ENCODE measurements around the gene TP53INP2. TPM values are rescaled to one million over a fixed set of nuclear protein-coding genes. Genes with fewer than 3 reads are reported as not detected.

The TP53INP2 gene
- total and polyA plus RNA-seq, 2 donors (not counting 1 experiment from before 2014, with no cell fraction given): 7.7 to 14.7 TPM

DNA sequence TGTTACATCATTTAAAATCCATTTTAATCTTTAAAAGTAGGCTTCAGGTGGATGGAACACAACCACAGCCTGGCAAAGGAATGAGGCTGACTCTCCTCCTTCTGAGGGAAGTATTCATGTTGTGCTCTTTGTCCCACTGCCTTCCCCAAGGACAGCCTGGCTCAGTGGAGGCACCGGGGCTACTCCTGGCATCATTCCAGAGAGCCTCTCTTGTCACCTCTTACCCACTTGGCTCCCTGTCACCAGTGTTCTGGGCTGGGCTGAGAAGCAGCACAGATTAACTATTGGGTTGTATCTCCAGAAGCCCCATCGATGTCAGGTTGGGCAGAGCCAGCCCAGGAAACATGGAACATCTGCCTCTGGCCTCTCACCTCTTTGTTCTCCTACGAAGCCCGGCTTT, 10.7 kb upstream of the TP53INP2 start:
- no peak for TF ChIP-seq EZH2 (IDR thresholded peaks at IDR 0.05; ENCODE audit: borderline replicate concordance, insufficient read depth, low read depth, low read length, poor library complexity, severe bottlenecking)
- TF ChIP-seq, protein P1, sequence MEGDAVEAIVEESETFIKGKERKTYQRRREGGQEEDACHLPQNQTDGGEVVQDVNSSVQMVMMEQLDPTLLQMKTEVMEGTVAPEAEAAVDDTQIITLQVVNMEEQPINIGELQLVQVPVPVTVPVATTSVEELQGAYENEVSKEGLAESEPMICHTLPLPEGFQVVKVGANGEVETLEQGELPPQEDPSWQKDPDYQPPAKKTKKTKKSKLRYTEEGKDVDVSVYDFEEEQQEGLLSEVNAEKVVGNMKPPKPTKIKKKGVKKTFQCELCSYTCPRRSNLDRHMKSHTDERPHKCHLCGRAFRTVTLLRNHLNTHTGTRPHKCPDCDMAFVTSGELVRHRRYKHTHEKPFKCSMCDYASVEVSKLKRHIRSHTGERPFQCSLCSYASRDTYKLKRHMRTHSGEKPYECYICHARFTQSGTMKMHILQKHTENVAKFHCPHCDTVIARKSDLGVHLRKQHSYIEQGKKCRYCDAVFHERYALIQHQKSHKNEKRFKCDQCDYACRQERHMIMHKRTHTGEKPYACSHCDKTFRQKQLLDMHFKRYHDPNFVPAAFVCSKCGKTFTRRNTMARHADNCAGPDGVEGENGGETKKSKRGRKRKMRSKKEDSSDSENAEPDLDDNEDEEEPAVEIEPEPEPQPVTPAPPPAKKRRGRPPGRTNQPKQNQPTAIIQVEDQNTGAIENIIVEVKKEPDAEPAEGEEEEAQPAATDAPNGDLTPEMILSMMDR (IDR thresholded peaks at IDR 0.05): no peak
- ATAC-seq (ENCODE audit: low read depth) (no peak), DNase-seq (no peak)
- H3K9me3 ChIP-seq (ENCODE audit: control extremely low read depth in 1 of 3, control insufficient read depth in 2 of 3, insufficient read depth in 1 of 3, low read length in 2 of 3): no peaks in the 10 kb centered on the region
- no peak overlapping the region for H3K27ac Mint-ChIP-seq
- H3K27ac ChIP-seq (ENCODE audit: low read length in 2 of 2): no peak overlapping the region
- H3K4me1 Mint-ChIP-seq: no peaks in the 10 kb centered on the region
- intact Hi-C loops (cut with micrococcal nuclease): no loop called here
- POLR2A ChIA-PET: no interaction called here
- H3K27me3 ChIP-seq (replicated peaks in 1 of 4; ENCODE audit: control extremely low read depth in 1 of 4, control insufficient read depth in 3 of 4, insufficient read depth in 4 of 4, low read length in 3 of 4): no peaks in the 10 kb centered on the region
- no peak overlapping the region for H3K9ac ChIP-seq (ENCODE audit: low read length)
- CTCF ChIA-PET: no interaction called here
- H3K4me3 Mint-ChIP-seq: no peak overlapping the region
- 81% methylated on average over 4 of the region's 4 CpGs for WGBS (ENCODE audit: insufficient coverage)
- H3K4me3 ChIP-seq (ENCODE audit: control extremely low read depth in 1 of 5, extremely low read depth in 1 of 5, insufficient read depth in 1 of 5, low read depth in 2 of 5, low read length in 4 of 5): no peak overlapping the region
- H3K9me3 Mint-ChIP-seq (ENCODE audit: insufficient read depth): no peaks in the 10 kb centered on the region
- H3K4me1 ChIP-seq (ENCODE audit: control insufficient read depth in 2 of 2, insufficient read depth in 2 of 2, low read length in 2 of 2): no peaks in the 10 kb centered on the region
- no peak overlapping the region for H3K4me2 ChIP-seq (replicated peaks; ENCODE audit: low read depth, low read length, poor library complexity, severe bottlenecking)
- no peaks in the 10 kb centered on the region for H3K36me3 ChIP-seq (replicated peaks in 1 of 2; ENCODE audit: control extremely low read depth in 1 of 2, control insufficient read depth in 1 of 2, extremely low read depth in 1 of 2, insufficient read depth in 2 of 2, low read length in 1 of 2)
- no peaks in the 10 kb centered on the region for H3K27me3 Mint-ChIP-seq
- H3K79me2 ChIP-seq (ENCODE audit: control insufficient read depth, insufficient read depth, low read length): no peaks in the 10 kb centered on the region
- H2AFZ ChIP-seq (ENCODE audit: insufficient read depth, low read depth, low read length, poor library complexity, severe bottlenecking): no peak overlapping the region
- H4K20me1 ChIP-seq (ENCODE audit: control insufficient read depth, insufficient read depth, low read length, poor library complexity, severe bottlenecking): no peaks in the 10 kb centered on the region

DNA sequence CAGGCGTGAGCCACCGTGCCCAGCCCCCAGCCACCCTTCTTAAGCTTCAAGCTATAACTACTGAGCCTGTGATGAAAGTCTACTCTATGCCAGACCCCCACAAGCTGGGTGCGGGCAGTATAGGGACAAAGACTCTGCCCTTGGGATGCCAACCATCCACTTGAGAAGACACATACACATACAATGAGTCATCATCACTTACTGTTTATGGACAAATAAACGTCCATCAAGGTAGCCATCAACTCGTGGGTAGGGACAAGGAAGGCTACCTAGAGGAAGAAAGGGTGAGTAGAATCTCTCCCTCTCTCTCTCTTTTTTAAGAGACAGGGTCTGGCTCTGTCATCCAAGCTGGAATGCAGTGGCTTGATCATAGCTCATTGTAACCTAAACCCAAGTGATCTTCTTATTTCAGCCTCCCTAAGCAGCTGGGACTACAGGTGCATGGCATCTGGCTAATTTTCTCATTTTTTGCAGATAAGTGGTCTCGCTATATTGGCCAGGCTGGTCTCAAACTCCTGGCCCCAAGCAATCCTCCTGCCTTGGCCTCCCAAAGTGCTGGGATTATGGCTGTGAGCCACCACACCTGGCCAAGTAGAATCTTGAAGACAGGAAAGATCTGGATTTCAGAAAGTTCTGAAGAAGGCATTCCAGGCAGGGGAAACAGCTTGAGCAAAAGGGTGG, 2.6 kb upstream of the TP53INP2 start:
- no peaks in the 10 kb centered on the region for H3K9me3 Mint-ChIP-seq (ENCODE audit: insufficient read depth)
- ChIA-PET CTCF (no interaction called here), POLR2A (no interaction called here)
- Histone ChIP-seq H3K36me3 (replicated peaks in 1 of 2; ENCODE audit: control extremely low read depth in 1 of 2, control insufficient read depth in 1 of 2, extremely low read depth in 1 of 2, insufficient read depth in 2 of 2, low read length in 1 of 2) (no peaks in the 10 kb centered on the region), H3K4me2 (replicated peaks; ENCODE audit: low read depth, low read length, poor library complexity, severe bottlenecking) (no peak overlapping the region), H3K4me3 (ENCODE audit: control extremely low read depth in 1 of 5, extremely low read depth in 1 of 5, insufficient read depth in 1 of 5, low read depth in 2 of 5, low read length in 4 of 5) (no peak overlapping the region), H3K9me3 (ENCODE audit: control extremely low read depth in 1 of 3, control insufficient read depth in 2 of 3, insufficient read depth in 1 of 3, low read length in 2 of 3) (no peaks in the 10 kb centered on the region), H3K9ac (ENCODE audit: low read length) (no peak overlapping the region), H3K27me3 (replicated peaks in 1 of 4; ENCODE audit: control extremely low read depth in 1 of 4, control insufficient read depth in 3 of 4, insufficient read depth in 4 of 4, low read length in 3 of 4) (peaks cover 0 to 15% (median 0%) of the 10 kb centered on the region in 4 experiments), H2AFZ (ENCODE audit: insufficient read depth, low read depth, low read length, poor library complexity, severe bottlenecking) (no peak overlapping the region), H3K27ac (ENCODE audit: low read length in 2 of 2) (no peak overlapping the region), H3K79me2 (ENCODE audit: control insufficient read depth, insufficient read depth, low read length) (no peaks in the 10 kb centered on the region), H3K4me1 (ENCODE audit: control insufficient read depth in 2 of 2, insufficient read depth in 2 of 2, low read length in 2 of 2) (peaks cover 13 to 19% of the 10 kb centered on the region in 2 donors), H4K20me1 (ENCODE audit: control insufficient read depth, insufficient read depth, low read length, poor library complexity, severe bottlenecking) (no peaks in the 10 kb centered on the region)
- no peak for TF ChIP-seq EZH2 (IDR thresholded peaks at IDR 0.05; ENCODE audit: borderline replicate concordance, insufficient read depth, low read depth, low read length, poor library complexity, severe bottlenecking)
- TF ChIP-seq, protein P1 (IDR thresholded peaks at IDR 0.05): no peak
- DNase-seq (no peak), ATAC-seq (ENCODE audit: low read depth) (no peak)
- intact Hi-C loops (cut with micrococcal nuclease): loop anchor here (10.0 kb wide), 3 partner anchors 123 to 707 kb away; partner anchors contain the start of genes EDEM2, NCOA6 and RALY
- peak overlapping the region; percentile 29 for H3K4me3 Mint-ChIP-seq
- peaks cover 9% of the 10 kb centered on the region for H3K27me3 Mint-ChIP-seq
- no peak overlapping the region for H3K27ac Mint-ChIP-seq
- H3K4me1 Mint-ChIP-seq: peaks cover 19% of the 10 kb centered on the region
- 85% methylated on average over 4 of the region's 6 CpGs for WGBS (ENCODE audit: insufficient coverage)
